Esophagus squamous epithelium (tissue), 4 donors: ENCODE data around the gene SERTAD1.

Experiments used
- CTCF ChIP-seq, 6 experiments: fragments of 450-650 bp in 4 of 6; fragments of 200-600 bp in 2 of 6; sonication (generic) in 2 of 6; IDR thresholded peaks; one replicate each; pipeline ENCODE4 v1.5.1; 2016 to 2019; ENCODE audit warnings: antibody characterized with exemption in 6 of 6, mild to moderate bottlenecking in 4 of 6, moderate library complexity in 4 of 6
- POLR2A ChIP-seq, 4 donors: fragments of 450-650 bp; IDR thresholded peaks; one replicate each; pipeline ENCODE4 v1.6.1; 2017; ENCODE audit warnings: antibody characterized with exemption in 4 of 4, mild to moderate bottlenecking in 4 of 4, moderate library complexity in 3 of 4

GRCh38 chr19:40421993-40422747 is 3.6 kb downstream of the SERTAD1 start:
- TF ChIP-seq CTCF (IDR thresholded peaks at IDR 0.05) (no peak), POLR2A (IDR thresholded peaks at IDR 0.05) (no peak)
